WTC11 (cell line): ENCODE results near the gene PSMD10. TPM values are rescaled to one million over a fixed set of nuclear protein-coding genes. Genes with fewer than 3 reads are reported as not detected.

Experiments used
- ATAC-seq: fragments of 200-7000 bp; cut with Tn5 transposase; 2 replicates; pipeline ENCODE4 v1.10.0; 2021; ENCODE audit warnings: mild to moderate bottlenecking, moderate library complexity
- CTCF ChIA-PET: fragments of 300-600 bp; sonication (Branson Sonifier 250); formaldehyde crosslinking; loops from one replicate; lab custom pipeline; 2021; ENCODE audit warnings: antibody characterized with exemption; lab: Charles Lee
- POLR2A ChIA-PET: fragments of 350-600 bp; sonication (Branson Sonifier 250); formaldehyde crosslinking; loops from one replicate; lab custom pipeline; 2021; ENCODE audit warnings: antibody characterized with exemption; lab: Charles Lee
- DNase-seq: peaks from one replicate; pipeline ENCODE4 v3.0.0; 2021; ENCODE audit warnings: low spot score
- H3K27ac Mint-ChIP-seq: 2 replicates; pipeline ENCODE4 v1.8.0; 2021; ENCODE audit warnings: mixed read lengths
- H3K27me3 Mint-ChIP-seq: 2 replicates; pipeline ENCODE4 v1.8.0; 2021; ENCODE audit warnings: low read depth, mild to moderate bottlenecking, moderate library complexity, mixed read lengths
- H3K36me3 Mint-ChIP-seq: 2 replicates; pipeline ENCODE4 v1.8.0; 2021; ENCODE audit warnings: mixed read lengths
- H3K4me1 Mint-ChIP-seq: 2 replicates; pipeline ENCODE4 v1.8.0; 2022; ENCODE audit warnings: mixed read lengths
- H3K4me3 Mint-ChIP-seq: 2 replicates; pipeline ENCODE4 v1.8.0; 2021; ENCODE audit warnings: mild to moderate bottlenecking, moderate library complexity, mixed read lengths
- H3K9me3 Mint-ChIP-seq: 2 replicates; pipeline ENCODE4 v1.8.0; 2021; ENCODE audit warnings: mixed read lengths
- ATF1 ChIP-seq: sonication (generic); formaldehyde crosslinking; IDR thresholded peaks from 2 replicates; pipeline ENCODE4 v1.8.1; 2023; ENCODE audit warnings: mild to moderate bottlenecking, moderate library complexity, missing genetic modification reagents
- JAZF1 ChIP-seq: fragments of 250-450 bp; sonication (Bioruptor Pico); IDR thresholded peaks from 2 replicates; pipeline ENCODE4 v1.9.0; 2021; ENCODE audit warnings: moderate library complexity, mild to moderate bottlenecking, inconsistent platforms
- JUN ChIP-seq: sonication (generic); formaldehyde crosslinking; IDR thresholded peaks from 2 replicates; pipeline ENCODE4 v1.8.0; 2023; ENCODE audit warnings: mild to moderate bottlenecking, missing genetic modification reagents
- KAT7 ChIP-seq: sonication (generic); formaldehyde crosslinking; IDR thresholded peaks from 2 replicates; pipeline ENCODE4 v1.8.1; 2023; ENCODE audit warnings: missing genetic modification reagents, mild to moderate bottlenecking, borderline replicate concordance
- MXD4 ChIP-seq: fragments of 250-450 bp; sonication (Bioruptor Pico); IDR thresholded peaks from 2 replicates; pipeline ENCODE4 v1.8.0; 2021; ENCODE audit warnings: mild to moderate bottlenecking, moderate library complexity, borderline replicate concordance
- PRRX2 ChIP-seq: fragments of 250-450 bp; sonication (Bioruptor Pico); IDR thresholded peaks from 2 replicates; pipeline ENCODE4 v1.8.0; 2021; ENCODE audit warnings: mild to moderate bottlenecking
- SMAD3 ChIP-seq: sonication (generic); formaldehyde crosslinking; IDR thresholded peaks from 2 replicates; pipeline ENCODE4 v1.8.0; 2022; ENCODE audit warnings: missing genetic modification reagents, mild to moderate bottlenecking, borderline replicate concordance
- SMAD4 ChIP-seq: sonication (generic); formaldehyde crosslinking; IDR thresholded peaks from 2 replicates; pipeline ENCODE4 v1.8.0; 2022; ENCODE audit warnings: mild to moderate bottlenecking, missing genetic modification reagents
- TEAD4 ChIP-seq: sonication (generic); formaldehyde crosslinking; IDR thresholded peaks from 2 replicates; pipeline ENCODE4 v1.8.0; 2022; ENCODE audit warnings: mild to moderate bottlenecking, missing genetic modification reagents
- ZBTB21 ChIP-seq: sonication (generic); formaldehyde crosslinking; IDR thresholded peaks from 2 replicates; pipeline ENCODE4 v1.8.1; 2023; ENCODE audit warnings: mild to moderate bottlenecking, missing genetic modification reagents, borderline replicate concordance
- ZNF396 ChIP-seq: fragments of 250-450 bp; sonication (Bioruptor Pico); IDR thresholded peaks from 2 replicates; pipeline ENCODE4 v1.8.0; 2021; ENCODE audit warnings: mild to moderate bottlenecking, moderate library complexity, borderline replicate concordance
- total RNA-seq: library from RNA; stranded (reverse); gene quantifications from 3 replicates; pipeline ENCODE4 v1.2.3, GENCODE V29; 2021
- TF ChIP-seq, protein P1 (sequence below): sonication (generic); formaldehyde crosslinking; IDR thresholded peaks from 2 replicates; pipeline ENCODE4 v1.8.0; 2022; ENCODE audit warnings: mild to moderate bottlenecking, missing genetic modification reagents
- TF ChIP-seq, protein P2 (sequence below): fragments of 250-450 bp; sonication (Bioruptor Pico); IDR thresholded peaks from 2 replicates; pipeline ENCODE4 v2.1.2; 2022; ENCODE audit warnings: mild to moderate bottlenecking, moderate library complexity
- TF ChIP-seq, protein P3 (sequence below): sonication (generic); formaldehyde crosslinking; IDR thresholded peaks from 2 replicates; pipeline ENCODE4 v1.8.0; 2023; ENCODE audit warnings: missing genetic modification reagents
- TF ChIP-seq, protein P4 (sequence below): sonication (generic); formaldehyde crosslinking; IDR thresholded peaks from 2 replicates; pipeline ENCODE4 v1.8.0; 2023; ENCODE audit warnings: missing genetic modification reagents, mild to moderate bottlenecking, borderline replicate concordance
- TF ChIP-seq, protein P5 (sequence below): sonication (generic); formaldehyde crosslinking; IDR thresholded peaks from 2 replicates; pipeline ENCODE4 v1.8.1; 2022; ENCODE audit warnings: mild to moderate bottlenecking, moderate library complexity, missing genetic modification reagents
- TF ChIP-seq, protein P6 (sequence below): sonication (generic); formaldehyde crosslinking; IDR thresholded peaks from 2 replicates; pipeline ENCODE4 v1.8.0; 2022; ENCODE audit warnings: mild to moderate bottlenecking, missing genetic modification reagents
- TF ChIP-seq, protein P7 (sequence below): fragments of 250-450 bp; sonication (Bioruptor Pico); IDR thresholded peaks from 2 replicates; pipeline ENCODE4 v1.9.0; 2021; ENCODE audit warnings: mild to moderate bottlenecking, borderline replicate concordance

The PSMD10 gene
- total RNA-seq, 1 experiment from 2014 or later, result 56.4 TPM

DNA sequence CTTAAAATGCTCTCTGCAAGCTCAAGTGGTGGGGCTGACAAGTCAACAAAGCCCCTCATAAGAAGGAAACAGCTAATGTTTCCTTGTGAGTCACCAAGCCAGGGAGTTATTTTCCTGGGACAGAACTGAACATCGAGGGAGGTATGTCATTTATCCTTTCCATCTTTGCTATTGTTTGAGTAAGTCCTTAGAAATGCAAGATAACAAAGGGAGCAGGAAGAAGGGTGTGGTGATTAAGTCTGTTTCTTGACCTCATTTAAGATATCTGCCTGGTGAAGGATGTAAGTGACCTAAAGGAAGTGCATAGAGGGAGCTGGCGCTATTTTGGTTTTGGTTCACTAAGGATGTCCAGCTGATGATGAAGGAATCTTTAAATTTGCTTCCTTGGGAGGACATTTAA, 40.1 kb upstream of the PSMD10 start:
- POLR2A ChIA-PET, result no interaction called here
- Mint-ChIP-seq H3K36me3 (no peaks in the 10 kb centered on the region), H3K4me3 (no peak overlapping the region), H3K9me3 (no peaks in the 10 kb centered on the region), H3K4me1 (peaks cover 16% of the 10 kb centered on the region), H3K27me3 (no peaks in the 10 kb centered on the region), H3K27ac (no peak overlapping the region)
- DNase-seq (no peak), ATAC-seq (no peak)
- TF ChIP-seq SMAD4 (CRISPR knock-in tag) (no peak), ZBTB21 (CRISPR knock-in tag) (no peak), SMAD3 (CRISPR knock-in tag) (no peak), MXD4 (CRISPR knock-in tag) (no peak), ATF1 (CRISPR knock-in tag) (no peak), JAZF1 (CRISPR knock-in tag) (no peak), JUN (no peak), PRRX2 (CRISPR knock-in tag) (no peak), TEAD4 (no peak), ZNF396 (no peak), KAT7 (no peak)
- TF ChIP-seq, protein P1, sequence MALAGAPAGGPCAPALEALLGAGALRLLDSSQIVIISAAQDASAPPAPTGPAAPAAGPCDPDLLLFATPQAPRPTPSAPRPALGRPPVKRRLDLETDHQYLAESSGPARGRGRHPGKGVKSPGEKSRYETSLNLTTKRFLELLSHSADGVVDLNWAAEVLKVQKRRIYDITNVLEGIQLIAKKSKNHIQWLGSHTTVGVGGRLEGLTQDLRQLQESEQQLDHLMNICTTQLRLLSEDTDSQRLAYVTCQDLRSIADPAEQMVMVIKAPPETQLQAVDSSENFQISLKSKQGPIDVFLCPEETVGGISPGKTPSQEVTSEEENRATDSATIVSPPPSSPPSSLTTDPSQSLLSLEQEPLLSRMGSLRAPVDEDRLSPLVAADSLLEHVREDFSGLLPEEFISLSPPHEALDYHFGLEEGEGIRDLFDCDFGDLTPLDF, result no peak
- TF ChIP-seq, protein P2, sequence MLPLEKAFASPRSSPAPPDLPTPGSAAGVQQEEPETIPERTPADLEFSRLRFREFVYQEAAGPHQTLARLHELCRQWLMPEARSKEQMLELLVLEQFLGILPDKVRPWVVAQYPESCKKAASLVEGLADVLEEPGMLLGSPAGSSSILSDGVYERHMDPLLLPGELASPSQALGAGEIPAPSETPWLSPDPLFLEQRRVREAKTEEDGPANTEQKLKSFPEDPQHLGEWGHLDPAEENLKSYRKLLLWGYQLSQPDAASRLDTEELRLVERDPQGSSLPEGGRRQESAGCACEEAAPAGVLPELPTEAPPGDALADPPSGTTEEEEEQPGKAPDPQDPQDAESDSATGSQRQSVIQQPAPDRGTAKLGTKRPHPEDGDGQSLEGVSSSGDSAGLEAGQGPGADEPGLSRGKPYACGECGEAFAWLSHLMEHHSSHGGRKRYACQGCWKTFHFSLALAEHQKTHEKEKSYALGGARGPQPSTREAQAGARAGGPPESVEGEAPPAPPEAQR (CRISPR knock-in tag), result no peak
- TF ChIP-seq, protein P3, sequence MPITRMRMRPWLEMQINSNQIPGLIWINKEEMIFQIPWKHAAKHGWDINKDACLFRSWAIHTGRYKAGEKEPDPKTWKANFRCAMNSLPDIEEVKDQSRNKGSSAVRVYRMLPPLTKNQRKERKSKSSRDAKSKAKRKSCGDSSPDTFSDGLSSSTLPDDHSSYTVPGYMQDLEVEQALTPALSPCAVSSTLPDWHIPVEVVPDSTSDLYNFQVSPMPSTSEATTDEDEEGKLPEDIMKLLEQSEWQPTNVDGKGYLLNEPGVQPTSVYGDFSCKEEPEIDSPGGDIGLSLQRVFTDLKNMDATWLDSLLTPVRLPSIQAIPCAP (CRISPR knock-in tag), result no peak
- TF ChIP-seq, protein P4, sequence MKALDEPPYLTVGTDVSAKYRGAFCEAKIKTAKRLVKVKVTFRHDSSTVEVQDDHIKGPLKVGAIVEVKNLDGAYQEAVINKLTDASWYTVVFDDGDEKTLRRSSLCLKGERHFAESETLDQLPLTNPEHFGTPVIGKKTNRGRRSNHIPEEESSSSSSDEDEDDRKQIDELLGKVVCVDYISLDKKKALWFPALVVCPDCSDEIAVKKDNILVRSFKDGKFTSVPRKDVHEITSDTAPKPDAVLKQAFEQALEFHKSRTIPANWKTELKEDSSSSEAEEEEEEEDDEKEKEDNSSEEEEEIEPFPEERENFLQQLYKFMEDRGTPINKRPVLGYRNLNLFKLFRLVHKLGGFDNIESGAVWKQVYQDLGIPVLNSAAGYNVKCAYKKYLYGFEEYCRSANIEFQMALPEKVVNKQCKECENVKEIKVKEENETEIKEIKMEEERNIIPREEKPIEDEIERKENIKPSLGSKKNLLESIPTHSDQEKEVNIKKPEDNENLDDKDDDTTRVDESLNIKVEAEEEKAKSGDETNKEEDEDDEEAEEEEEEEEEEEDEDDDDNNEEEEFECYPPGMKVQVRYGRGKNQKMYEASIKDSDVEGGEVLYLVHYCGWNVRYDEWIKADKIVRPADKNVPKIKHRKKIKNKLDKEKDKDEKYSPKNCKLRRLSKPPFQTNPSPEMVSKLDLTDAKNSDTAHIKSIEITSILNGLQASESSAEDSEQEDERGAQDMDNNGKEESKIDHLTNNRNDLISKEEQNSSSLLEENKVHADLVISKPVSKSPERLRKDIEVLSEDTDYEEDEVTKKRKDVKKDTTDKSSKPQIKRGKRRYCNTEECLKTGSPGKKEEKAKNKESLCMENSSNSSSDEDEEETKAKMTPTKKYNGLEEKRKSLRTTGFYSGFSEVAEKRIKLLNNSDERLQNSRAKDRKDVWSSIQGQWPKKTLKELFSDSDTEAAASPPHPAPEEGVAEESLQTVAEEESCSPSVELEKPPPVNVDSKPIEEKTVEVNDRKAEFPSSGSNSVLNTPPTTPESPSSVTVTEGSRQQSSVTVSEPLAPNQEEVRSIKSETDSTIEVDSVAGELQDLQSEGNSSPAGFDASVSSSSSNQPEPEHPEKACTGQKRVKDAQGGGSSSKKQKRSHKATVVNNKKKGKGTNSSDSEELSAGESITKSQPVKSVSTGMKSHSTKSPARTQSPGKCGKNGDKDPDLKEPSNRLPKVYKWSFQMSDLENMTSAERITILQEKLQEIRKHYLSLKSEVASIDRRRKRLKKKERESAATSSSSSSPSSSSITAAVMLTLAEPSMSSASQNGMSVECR (CRISPR knock-in tag), result no peak
- TF ChIP-seq, protein P5, sequence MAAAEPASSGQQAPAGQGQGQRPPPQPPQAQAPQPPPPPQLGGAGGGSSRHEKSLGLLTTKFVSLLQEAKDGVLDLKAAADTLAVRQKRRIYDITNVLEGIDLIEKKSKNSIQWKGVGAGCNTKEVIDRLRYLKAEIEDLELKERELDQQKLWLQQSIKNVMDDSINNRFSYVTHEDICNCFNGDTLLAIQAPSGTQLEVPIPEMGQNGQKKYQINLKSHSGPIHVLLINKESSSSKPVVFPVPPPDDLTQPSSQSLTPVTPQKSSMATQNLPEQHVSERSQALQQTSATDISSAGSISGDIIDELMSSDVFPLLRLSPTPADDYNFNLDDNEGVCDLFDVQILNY (CRISPR knock-in tag), result no peak
- TF ChIP-seq, protein P6, sequence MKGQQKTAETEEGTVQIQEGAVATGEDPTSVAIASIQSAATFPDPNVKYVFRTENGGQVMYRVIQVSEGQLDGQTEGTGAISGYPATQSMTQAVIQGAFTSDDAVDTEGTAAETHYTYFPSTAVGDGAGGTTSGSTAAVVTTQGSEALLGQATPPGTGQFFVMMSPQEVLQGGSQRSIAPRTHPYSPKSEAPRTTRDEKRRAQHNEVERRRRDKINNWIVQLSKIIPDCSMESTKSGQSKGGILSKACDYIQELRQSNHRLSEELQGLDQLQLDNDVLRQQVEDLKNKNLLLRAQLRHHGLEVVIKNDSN (CRISPR knock-in tag), result no peak
- TF ChIP-seq, protein P7, sequence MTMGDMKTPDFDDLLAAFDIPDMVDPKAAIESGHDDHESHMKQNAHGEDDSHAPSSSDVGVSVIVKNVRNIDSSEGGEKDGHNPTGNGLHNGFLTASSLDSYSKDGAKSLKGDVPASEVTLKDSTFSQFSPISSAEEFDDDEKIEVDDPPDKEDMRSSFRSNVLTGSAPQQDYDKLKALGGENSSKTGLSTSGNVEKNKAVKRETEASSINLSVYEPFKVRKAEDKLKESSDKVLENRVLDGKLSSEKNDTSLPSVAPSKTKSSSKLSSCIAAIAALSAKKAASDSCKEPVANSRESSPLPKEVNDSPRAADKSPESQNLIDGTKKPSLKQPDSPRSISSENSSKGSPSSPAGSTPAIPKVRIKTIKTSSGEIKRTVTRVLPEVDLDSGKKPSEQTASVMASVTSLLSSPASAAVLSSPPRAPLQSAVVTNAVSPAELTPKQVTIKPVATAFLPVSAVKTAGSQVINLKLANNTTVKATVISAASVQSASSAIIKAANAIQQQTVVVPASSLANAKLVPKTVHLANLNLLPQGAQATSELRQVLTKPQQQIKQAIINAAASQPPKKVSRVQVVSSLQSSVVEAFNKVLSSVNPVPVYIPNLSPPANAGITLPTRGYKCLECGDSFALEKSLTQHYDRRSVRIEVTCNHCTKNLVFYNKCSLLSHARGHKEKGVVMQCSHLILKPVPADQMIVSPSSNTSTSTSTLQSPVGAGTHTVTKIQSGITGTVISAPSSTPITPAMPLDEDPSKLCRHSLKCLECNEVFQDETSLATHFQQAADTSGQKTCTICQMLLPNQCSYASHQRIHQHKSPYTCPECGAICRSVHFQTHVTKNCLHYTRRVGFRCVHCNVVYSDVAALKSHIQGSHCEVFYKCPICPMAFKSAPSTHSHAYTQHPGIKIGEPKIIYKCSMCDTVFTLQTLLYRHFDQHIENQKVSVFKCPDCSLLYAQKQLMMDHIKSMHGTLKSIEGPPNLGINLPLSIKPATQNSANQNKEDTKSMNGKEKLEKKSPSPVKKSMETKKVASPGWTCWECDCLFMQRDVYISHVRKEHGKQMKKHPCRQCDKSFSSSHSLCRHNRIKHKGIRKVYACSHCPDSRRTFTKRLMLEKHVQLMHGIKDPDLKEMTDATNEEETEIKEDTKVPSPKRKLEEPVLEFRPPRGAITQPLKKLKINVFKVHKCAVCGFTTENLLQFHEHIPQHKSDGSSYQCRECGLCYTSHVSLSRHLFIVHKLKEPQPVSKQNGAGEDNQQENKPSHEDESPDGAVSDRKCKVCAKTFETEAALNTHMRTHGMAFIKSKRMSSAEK (CRISPR knock-in tag), result no peak
- CTCF ChIA-PET, result interaction anchor here (0.5 kb wide), 1 partner anchor 1298 kb away, joined by 3 read pairs; no protein-coding TSS in a partner anchor
